ENCODE measurements around the gene CTIF. TPM values are rescaled to one million over a fixed set of nuclear protein-coding genes. Genes with fewer than 3 reads are reported as not detected.
A peak's percentile ranks its signal among the peaks of the same experiment; 100 is the strongest.

The CTIF gene
- total and polyA plus RNA-seq, 4 donors, result 12.2 to 45.7 (median 32.6) TPM

GRCh38 chr18:48732767-48733424 lies 194.1 kb downstream of the CTIF start:
- Histone ChIP-seq H3K4me3 (no peak overlapping the region), H3K36me3 (ENCODE audit: control insufficient read depth in 4 of 4, insufficient read depth in 4 of 4, low read length in 4 of 4) (peaks cover 0 to 2% (median 0%) of the 10 kb centered on the region in 4 donors), H3K4me1 (ENCODE audit: control insufficient read depth in 5 of 5, insufficient read depth in 5 of 5, low read length in 5 of 5) (peaks cover 0 to 18% (median 7%) of the 10 kb centered on the region in 5 donors), H3K27me3 (ENCODE audit: control insufficient read depth in 3 of 3, insufficient read depth in 3 of 3, low read length in 2 of 3) (no peaks in the 10 kb centered on the region), H3K27ac (ENCODE audit: low read depth in 1 of 2, low read length in 1 of 2) (no peak overlapping the region), H3K9ac (ENCODE audit: insufficient read depth in 1 of 2, low read length in 2 of 2) (no peak overlapping the region), H3K9me3 (ENCODE audit: control insufficient read depth in 4 of 4, insufficient read depth in 3 of 4, low read length in 3 of 4) (no peaks in the 10 kb centered on the region)
- ATAC-seq (ENCODE audit: insufficient read depth, low FRiP score), result no peak
- DNase-seq, result no peak
- WGBS, 2 donors, result 84 to 85% methylated on average over 11 of the region's 11 CpGs
- no peak for TF ChIP-seq CTCF (IDR thresholded peaks at IDR 0.05; ENCODE audit: control extremely low read depth, extremely low read depth)

GRCh38 chr18:48733643-48734253 lies 194.9 kb downstream of the CTIF start:
- H3K4me1 ChIP-seq (ENCODE audit: control insufficient read depth in 5 of 5, insufficient read depth in 5 of 5, low read length in 5 of 5), result peaks cover 0 to 18% (median 7%) of the 10 kb centered on the region in 5 donors
- peaks cover 0 to 2% (median 0%) of the 10 kb centered on the region in 4 donors for H3K36me3 ChIP-seq (ENCODE audit: control insufficient read depth in 4 of 4, insufficient read depth in 4 of 4, low read length in 4 of 4)
- no peaks in the 10 kb centered on the region for H3K27me3 ChIP-seq (ENCODE audit: control insufficient read depth in 3 of 3, insufficient read depth in 3 of 3, low read length in 2 of 3)
- ATAC-seq (ENCODE audit: insufficient read depth, low FRiP score) (no peak), DNase-seq (peak in 1 of 3 donors; percentile 44)
- no peak overlapping the region for H3K27ac ChIP-seq (ENCODE audit: low read depth in 1 of 2, low read length in 1 of 2)
- 57 to 64% methylated on average over 10 of the region's 10 CpGs for WGBS, 2 donors
- H3K9me3 ChIP-seq (ENCODE audit: control insufficient read depth in 4 of 4, insufficient read depth in 3 of 4, low read length in 3 of 4), result no peaks in the 10 kb centered on the region
- no peak overlapping the region for H3K4me3 ChIP-seq
- no peak for TF ChIP-seq CTCF (IDR thresholded peaks at IDR 0.05; ENCODE audit: control extremely low read depth, extremely low read depth)
- no peak overlapping the region for H3K9ac ChIP-seq (ENCODE audit: insufficient read depth in 1 of 2, low read length in 2 of 2)

GRCh38 chr18:48734460-48734859 lies 195.6 kb downstream of the CTIF start:
- H3K36me3 ChIP-seq (ENCODE audit: control insufficient read depth in 4 of 4, insufficient read depth in 4 of 4, low read length in 4 of 4), result peaks cover 0 to 2% (median 0%) of the 10 kb centered on the region in 4 donors
- no peak for DNase-seq
- no peaks in the 10 kb centered on the region for H3K27me3 ChIP-seq (ENCODE audit: control insufficient read depth in 3 of 3, insufficient read depth in 3 of 3, low read length in 2 of 3)
- no peak for TF ChIP-seq CTCF (IDR thresholded peaks at IDR 0.05; ENCODE audit: control extremely low read depth, extremely low read depth)
- no peak overlapping the region for H3K27ac ChIP-seq (ENCODE audit: low read depth in 1 of 2, low read length in 1 of 2)
- WGBS, 2 donors, result 96 to 97% methylated on average over 5 of the region's 5 CpGs
- H3K4me3 ChIP-seq, result no peak overlapping the region
- H3K4me1 ChIP-seq (ENCODE audit: control insufficient read depth in 5 of 5, insufficient read depth in 5 of 5, low read length in 5 of 5), result peaks cover 0 to 18% (median 7%) of the 10 kb centered on the region in 5 donors
- ATAC-seq (ENCODE audit: insufficient read depth, low FRiP score), result no peak
- no peak overlapping the region for H3K9ac ChIP-seq (ENCODE audit: insufficient read depth in 1 of 2, low read length in 2 of 2)
- H3K9me3 ChIP-seq (ENCODE audit: control insufficient read depth in 4 of 4, insufficient read depth in 3 of 4, low read length in 3 of 4), result no peaks in the 10 kb centered on the region
